IMR-90 (cell line): Measurements from ENCODE around the gene KDM8. TPM values are rescaled to one million over a fixed set of nuclear protein-coding genes. Genes with fewer than 3 reads are reported as not detected.
"Not testable (repeated sequence)": the region's sequence is repeated elsewhere in the genome, so short reads cannot be mapped to it uniquely, and the experiment has no call there.

ENCODE experiments used
- ATAC-seq: fragments of 200-7000 bp; cut with Tn5 transposase; 2 replicates; pipeline ENCODE4 v1.9.1; 2020; ENCODE audit warnings: low read depth, mild to moderate bottlenecking, moderate library complexity
- BruUV-seq: library from RNA; stranded (reverse); fragments of 400-500 nt; replicated peaks from 2 replicates; lab custom pipeline; 2021; lab: Mats Ljungman, UMichigan
- CTCF ChIA-PET: fragments of 300-600 bp; formaldehyde crosslinking; extraction: SDS; loops from one replicate; lab custom pipeline; 2021; ENCODE audit warnings: antibody characterized with exemption; lab: Yijun Ruan, JAX
- POLR2A ChIA-PET: fragments of 300-600 bp; sonication (Branson Sonifier 250); formaldehyde crosslinking; loops from one replicate; lab custom pipeline; 2022; ENCODE audit warnings: antibody characterized with exemption; ENCODE audit not compliant: unreplicated experiment; lab: Charles Lee
- DNase-seq: peaks from one replicate; pipeline ENCODE4 v3.0.0; 2013
- H2AFZ ChIP-seq: replicated peaks from 2 replicates; pipeline ENCODE3; 2013; ENCODE audit warnings: low read length, mild to moderate bottlenecking; ENCODE audit not compliant: poor library complexity
- H2AK5ac ChIP-seq: 2 replicates; pipeline ENCODE4 v1.6.1; 2013; ENCODE audit warnings: low read depth, low read length, inconsistent platforms
- H2AK9ac ChIP-seq: replicated peaks from 2 replicates; pipeline ENCODE3; 2013; ENCODE audit warnings: mild to moderate bottlenecking, low read depth, low read length, moderate library complexity; ENCODE audit not compliant: poor library complexity
- H2BK120ac ChIP-seq: 2 replicates; pipeline ENCODE4 v1.6.1; 2013; ENCODE audit warnings: low read depth, low read length, inconsistent platforms
- H2BK15ac ChIP-seq: 3 replicates; pipeline ENCODE4 v1.6.1; 2013; ENCODE audit warnings: low read depth, low read length, inconsistent platforms
- H2BK20ac ChIP-seq: 2 replicates; pipeline ENCODE4 v1.6.1; 2013; ENCODE audit warnings: low read depth, mild to moderate bottlenecking, inconsistent platforms, low read length, moderate library complexity
- H2BK5ac ChIP-seq: 2 replicates; pipeline ENCODE4 v1.6.1; 2013; ENCODE audit warnings: mild to moderate bottlenecking, low read depth, low read length, inconsistent platforms; ENCODE audit not compliant: poor library complexity, severe bottlenecking
- H3K14ac ChIP-seq: replicated peaks from 2 replicates; pipeline ENCODE4 v1.6.1; 2013; ENCODE audit warnings: low read depth, low read length, inconsistent platforms
- H3K18ac ChIP-seq: 2 replicates; pipeline ENCODE4 v1.6.1; 2013; ENCODE audit warnings: low read depth, low read length, control low read depth
- H3K23ac ChIP-seq: 2 replicates; pipeline ENCODE4 v1.6.1; 2013; ENCODE audit warnings: low read depth, low read length, inconsistent platforms
- H3K27ac ChIP-seq: 2 replicates; pipeline ENCODE4 v1.5.1; 2013; ENCODE audit warnings: mild to moderate bottlenecking, control low read depth, low read length; ENCODE audit not compliant: insufficient read depth
- H3K27me3 ChIP-seq: 2 replicates; pipeline ENCODE4 v1.6.1; 2013; ENCODE audit warnings: low read length; ENCODE audit not compliant: control insufficient read depth, insufficient read depth
- H3K36me3 ChIP-seq: 2 replicates; pipeline ENCODE4 v1.6.1; 2013; ENCODE audit warnings: low read length, mixed read lengths; ENCODE audit not compliant: control insufficient read depth, insufficient read depth
- H3K4ac ChIP-seq: 2 replicates; pipeline ENCODE4 v1.6.1; 2013; ENCODE audit warnings: low read depth, low read length, inconsistent platforms
- H3K4me1 ChIP-seq: 2 replicates; pipeline ENCODE4 v1.6.1; 2013; ENCODE audit warnings: low read length, mixed read lengths; ENCODE audit not compliant: control insufficient read depth, insufficient read depth
- H3K4me2 ChIP-seq: 2 replicates; pipeline ENCODE4 v1.6.1; 2013; ENCODE audit warnings: low read depth, mild to moderate bottlenecking, control low read depth, low read length, moderate library complexity
- H3K4me3 ChIP-seq: 2 replicates; pipeline ENCODE4 v1.5.1; 2013; ENCODE audit warnings: low read depth, mild to moderate bottlenecking, control low read depth, low read length, moderate library complexity; ENCODE audit not compliant: insufficient read depth
- H3K56ac ChIP-seq: 2 replicates; pipeline ENCODE4 v1.6.1; 2013; ENCODE audit warnings: low read length, inconsistent platforms; ENCODE audit not compliant: insufficient read depth; ENCODE audit errors: extremely low read depth
- H3K79me1 ChIP-seq, 2 experiments: 2 replicates each; pipeline ENCODE4 v1.6.1; 2013; ENCODE audit warnings: low read length in 2 of 2, inconsistent platforms in 1 of 2, low read depth in 1 of 2
- H3K9ac ChIP-seq: 2 replicates; pipeline ENCODE4 v1.6.1; 2013; ENCODE audit warnings: low read depth, low read length, control low read depth
- H3K9me1 ChIP-seq: 2 replicates; pipeline ENCODE4 v1.6.1; 2013; ENCODE audit warnings: low read length, inconsistent platforms; ENCODE audit not compliant: insufficient read depth
- H3K9me3 ChIP-seq: 2 replicates; pipeline ENCODE4 v1.6.1; 2013; ENCODE audit warnings: low read length; ENCODE audit not compliant: control insufficient read depth, insufficient read depth
- H4K20me1 ChIP-seq: 2 replicates; pipeline ENCODE4 v1.6.1; 2013; ENCODE audit warnings: low read length, inconsistent platforms; ENCODE audit not compliant: insufficient read depth
- H4K5ac ChIP-seq: 2 replicates; pipeline ENCODE4 v1.6.1; 2013; ENCODE audit warnings: mild to moderate bottlenecking, low read depth, low read length, control low read depth
- H4K8ac ChIP-seq, 2 experiments: 2 replicates each; pipeline ENCODE4 v1.6.1; 2013; ENCODE audit warnings: low read depth in 2 of 2, low read length in 2 of 2, control low read depth in 1 of 2, inconsistent platforms in 1 of 2
- H4K91ac ChIP-seq: 2 replicates; pipeline ENCODE4 v1.6.1; 2013; ENCODE audit warnings: low read depth, low read length, inconsistent platforms; ENCODE audit not compliant: insufficient read depth
- WGBS, 2 experiments: methylation state at CpG; one replicate each; pipeline versions ENCODE4 v1.1.5 to v1.1.7; 2013; ENCODE audit warnings: missing lambda C conversion rate in 2 of 2; ENCODE audit not compliant: insufficient read length in 1 of 2; ENCODE audit errors: extremely low coverage in 2 of 2; 5-methylcytosine and 5-hydroxymethylcytosine counted together
- dilution Hi-C: fragments of 300-500 bp; cut with HindIII; formaldehyde crosslinking; loops from one replicate; pipeline ENCODE4 v1.14.3; 2018; ENCODE audit warnings: low sequenced_read_pairs; ENCODE audit not compliant: unreplicated experiment
- in situ Hi-C: fragments of 300-500 bp; cut with MboI; formaldehyde crosslinking; loops from 3 replicates; pipeline ENCODE4 v1.14.3; 2019; ENCODE audit warnings: low sequenced_read_pairs, inconsistent platforms, mixed read lengths
- intact Hi-C: fragments of 100-400 bp; cut with micrococcal nuclease; formaldehyde crosslinking; loops from 2 replicates; pipeline ENCODE4 v1.10.0; 2022
- polyA plus RNA-seq, 3 experiments: library from polyadenylated mRNA; depleted of rRNA; stranded (reverse); fragments of >200 nt; gene quantifications; 2 replicates each; pipeline ENCODE4 v1.2.3, GENCODE V29; 2012; ENCODE audit warnings: low replicate concordance in 1 of 3
- total RNA-seq: library from RNA; depleted of rRNA; stranded (reverse); fragments of >200 nt; gene quantifications from 2 replicates; pipeline ENCODE4 v1.2.3, GENCODE V29; 2012

The KDM8 gene
- total and polyA plus RNA-seq, 2 of the 4 experiments (the other 2 are of a cell fraction), result 3.2 to 3.8 TPM

DNA sequence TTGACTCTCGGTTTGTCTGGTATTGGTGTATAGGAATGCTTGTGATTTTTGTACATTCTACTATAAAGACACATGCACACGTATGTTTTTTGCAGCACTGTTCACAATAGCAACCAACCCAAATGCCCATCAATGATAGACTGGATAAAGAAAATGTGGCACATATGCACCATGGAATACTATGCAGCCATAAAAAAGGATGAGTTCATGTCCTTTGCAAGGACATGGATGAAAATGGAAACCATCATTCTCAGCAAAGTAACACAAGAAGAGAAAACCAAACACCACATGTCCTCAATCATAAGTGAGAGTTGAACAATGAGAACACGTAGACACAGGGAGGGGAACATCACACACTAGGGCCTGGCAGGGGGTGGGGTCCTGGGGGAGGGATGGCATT lies 2.4 kb upstream of the KDM8 start:
- in situ Hi-C loops, DNase-seq, H3K4me3 ChIP-seq: not testable (repeated sequence)

More for the DNA sequence above, 2.4 kb upstream of the KDM8 start:
- H4K8ac ChIP-seq, H4K91ac ChIP-seq, H3K18ac ChIP-seq, H2AK5ac ChIP-seq, CTCF ChIA-PET, H2BK20ac ChIP-seq, H3K36me3 ChIP-seq, H2AK9ac ChIP-seq, H3K14ac ChIP-seq, intact Hi-C loops, ATAC-seq, POLR2A ChIA-PET, H3K9ac ChIP-seq, H2BK5ac ChIP-seq, H4K20me1 ChIP-seq, H3K56ac ChIP-seq, H3K4me1 ChIP-seq, BruUV-seq, H3K23ac ChIP-seq, dilution Hi-C loops, H2BK120ac ChIP-seq, H3K9me3 ChIP-seq, H3K27ac ChIP-seq, H3K9me1 ChIP-seq, H2AFZ ChIP-seq, H3K4ac ChIP-seq, H3K4me2 ChIP-seq, H2BK15ac ChIP-seq, H4K5ac ChIP-seq: not testable (repeated sequence)
- Histone ChIP-seq H3K27me3 (peaks cover 11% of the 10 kb centered on the region), H3K79me1 (peaks cover 15 to 22% of the 10 kb centered on the region in 2 experiments; a peak in 2 of 4 replicates)
- WGBS, 2 experiments, result no CpG with 5 or more reads among the region's 3 CpGs
